ENCODE data around the gene PRSS16. TPM values are rescaled to one million over a fixed set of nuclear protein-coding genes. Genes with fewer than 3 reads are reported as not detected.

PRSS16 gene
- total and polyA plus RNA-seq, 9 of the 15 experiments (the other 6 are each of a cell fraction or from before 2014, with no cell fraction given): 4.5 to 21.3 (median 12.1) TPM

DNA sequence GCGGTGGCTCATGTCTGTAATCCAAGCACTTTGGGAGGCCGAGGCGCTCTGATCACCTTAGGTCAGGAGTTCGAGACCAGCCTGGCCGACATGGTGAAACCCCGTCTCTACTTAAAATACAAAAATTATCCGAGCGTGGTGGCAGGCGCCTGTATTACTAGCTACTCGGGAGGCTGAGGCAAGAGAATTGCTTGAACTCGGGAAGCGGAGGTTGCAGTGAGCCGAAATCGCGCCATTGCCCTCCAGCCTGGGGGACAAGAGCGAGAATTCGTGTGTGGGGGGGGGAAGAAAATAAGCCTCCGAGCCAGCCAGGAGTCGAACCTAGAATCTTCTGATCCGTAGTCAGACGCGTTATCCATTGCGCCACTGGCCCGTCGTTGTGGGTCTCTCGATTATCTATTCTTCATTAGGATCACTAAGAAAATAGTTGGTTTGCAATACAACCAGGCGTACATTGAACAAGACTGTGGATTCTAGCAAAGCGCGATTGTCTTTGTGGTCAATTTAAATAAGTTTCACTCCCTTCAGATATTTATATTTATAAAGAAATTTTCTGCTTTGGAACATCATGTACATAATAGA, 33.9 kb upstream of the PRSS16 start (continued):
- no peak for TF ChIP-seq SMC3 (conservative IDR thresholded peaks at IDR 0.05; ENCODE audit: insufficient read depth, low read depth, low read length)
- TF ChIP-seq XRCC3 (IDR thresholded peaks at IDR 0.05): no peak
- peak in 1 of 2 experiments; percentile 63; a peak in 2 of 4 replicates for TF ChIP-seq FOXK2 (conservative IDR thresholded peaks at IDR 0.05 in 1 of 2, IDR thresholded peaks at IDR 0.05 in 1 of 2; ENCODE audit: low read depth in 2 of 2)
- TF ChIP-seq, protein P1, sequence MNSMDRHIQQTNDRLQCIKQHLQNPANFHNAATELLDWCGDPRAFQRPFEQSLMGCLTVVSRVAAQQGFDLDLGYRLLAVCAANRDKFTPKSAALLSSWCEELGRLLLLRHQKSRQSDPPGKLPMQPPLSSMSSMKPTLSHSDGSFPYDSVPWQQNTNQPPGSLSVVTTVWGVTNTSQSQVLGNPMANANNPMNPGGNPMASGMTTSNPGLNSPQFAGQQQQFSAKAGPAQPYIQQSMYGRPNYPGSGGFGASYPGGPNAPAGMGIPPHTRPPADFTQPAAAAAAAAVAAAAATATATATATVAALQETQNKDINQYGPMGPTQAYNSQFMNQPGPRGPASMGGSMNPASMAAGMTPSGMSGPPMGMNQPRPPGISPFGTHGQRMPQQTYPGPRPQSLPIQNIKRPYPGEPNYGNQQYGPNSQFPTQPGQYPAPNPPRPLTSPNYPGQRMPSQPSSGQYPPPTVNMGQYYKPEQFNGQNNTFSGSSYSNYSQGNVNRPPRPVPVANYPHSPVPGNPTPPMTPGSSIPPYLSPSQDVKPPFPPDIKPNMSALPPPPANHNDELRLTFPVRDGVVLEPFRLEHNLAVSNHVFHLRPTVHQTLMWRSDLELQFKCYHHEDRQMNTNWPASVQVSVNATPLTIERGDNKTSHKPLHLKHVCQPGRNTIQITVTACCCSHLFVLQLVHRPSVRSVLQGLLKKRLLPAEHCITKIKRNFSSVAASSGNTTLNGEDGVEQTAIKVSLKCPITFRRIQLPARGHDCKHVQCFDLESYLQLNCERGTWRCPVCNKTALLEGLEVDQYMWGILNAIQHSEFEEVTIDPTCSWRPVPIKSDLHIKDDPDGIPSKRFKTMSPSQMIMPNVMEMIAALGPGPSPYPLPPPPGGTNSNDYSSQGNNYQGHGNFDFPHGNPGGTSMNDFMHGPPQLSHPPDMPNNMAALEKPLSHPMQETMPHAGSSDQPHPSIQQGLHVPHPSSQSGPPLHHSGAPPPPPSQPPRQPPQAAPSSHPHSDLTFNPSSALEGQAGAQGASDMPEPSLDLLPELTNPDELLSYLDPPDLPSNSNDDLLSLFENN (IDR thresholded peaks at IDR 0.05; ENCODE audit: low read depth in 2 of 2, low read length in 2 of 2): no peak
- TF ChIP-seq GTF2B (IDR thresholded peaks at IDR 0.05; ENCODE audit: extremely low read depth, insufficient read length): no peak
- TF ChIP-seq NFXL1 (CRISPR knock-in tag; IDR thresholded peaks at IDR 0.05): 0 out of 2 replicates have a peak, but pooled peaks have one; percentile 15
- peak in 1 of 2 experiments; percentile 86; a peak in 2 of 4 replicates for TF ChIP-seq CSDE1 (IDR thresholded peaks at IDR 0.05)
- 0 out of 2 replicates have a peak, but pooled peaks have one; percentile 46 for TF ChIP-seq ZNF384 (IDR thresholded peaks at IDR 0.05; ENCODE audit: low read depth, low read length)
- 0 out of 2 replicates have a peak, but pooled peaks have one; percentile 28 for TF ChIP-seq FOXJ2 (tag; IDR thresholded peaks at IDR 0.05)
- peak; percentile 55; the same call in 1 of the 2 replicates for TF ChIP-seq ELF4 (CRISPR knock-in tag; IDR thresholded peaks at IDR 0.05)
- peak; percentile 85 for TF ChIP-seq BCOR (IDR thresholded peaks at IDR 0.05)
- TF ChIP-seq, protein P2, sequence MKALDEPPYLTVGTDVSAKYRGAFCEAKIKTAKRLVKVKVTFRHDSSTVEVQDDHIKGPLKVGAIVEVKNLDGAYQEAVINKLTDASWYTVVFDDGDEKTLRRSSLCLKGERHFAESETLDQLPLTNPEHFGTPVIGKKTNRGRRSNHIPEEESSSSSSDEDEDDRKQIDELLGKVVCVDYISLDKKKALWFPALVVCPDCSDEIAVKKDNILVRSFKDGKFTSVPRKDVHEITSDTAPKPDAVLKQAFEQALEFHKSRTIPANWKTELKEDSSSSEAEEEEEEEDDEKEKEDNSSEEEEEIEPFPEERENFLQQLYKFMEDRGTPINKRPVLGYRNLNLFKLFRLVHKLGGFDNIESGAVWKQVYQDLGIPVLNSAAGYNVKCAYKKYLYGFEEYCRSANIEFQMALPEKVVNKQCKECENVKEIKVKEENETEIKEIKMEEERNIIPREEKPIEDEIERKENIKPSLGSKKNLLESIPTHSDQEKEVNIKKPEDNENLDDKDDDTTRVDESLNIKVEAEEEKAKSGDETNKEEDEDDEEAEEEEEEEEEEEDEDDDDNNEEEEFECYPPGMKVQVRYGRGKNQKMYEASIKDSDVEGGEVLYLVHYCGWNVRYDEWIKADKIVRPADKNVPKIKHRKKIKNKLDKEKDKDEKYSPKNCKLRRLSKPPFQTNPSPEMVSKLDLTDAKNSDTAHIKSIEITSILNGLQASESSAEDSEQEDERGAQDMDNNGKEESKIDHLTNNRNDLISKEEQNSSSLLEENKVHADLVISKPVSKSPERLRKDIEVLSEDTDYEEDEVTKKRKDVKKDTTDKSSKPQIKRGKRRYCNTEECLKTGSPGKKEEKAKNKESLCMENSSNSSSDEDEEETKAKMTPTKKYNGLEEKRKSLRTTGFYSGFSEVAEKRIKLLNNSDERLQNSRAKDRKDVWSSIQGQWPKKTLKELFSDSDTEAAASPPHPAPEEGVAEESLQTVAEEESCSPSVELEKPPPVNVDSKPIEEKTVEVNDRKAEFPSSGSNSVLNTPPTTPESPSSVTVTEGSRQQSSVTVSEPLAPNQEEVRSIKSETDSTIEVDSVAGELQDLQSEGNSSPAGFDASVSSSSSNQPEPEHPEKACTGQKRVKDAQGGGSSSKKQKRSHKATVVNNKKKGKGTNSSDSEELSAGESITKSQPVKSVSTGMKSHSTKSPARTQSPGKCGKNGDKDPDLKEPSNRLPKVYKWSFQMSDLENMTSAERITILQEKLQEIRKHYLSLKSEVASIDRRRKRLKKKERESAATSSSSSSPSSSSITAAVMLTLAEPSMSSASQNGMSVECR (CRISPR knock-in tag; IDR thresholded peaks at IDR 0.05): no peak
- TF ChIP-seq SIX5 (IDR thresholded peaks at IDR 0.05; ENCODE audit: borderline replicate concordance in 1 of 2, insufficient read depth in 1 of 2, low read depth in 1 of 2, low read length in 2 of 2): no peak
- no peak for TF ChIP-seq TFE3 (CRISPR knock-in tag; IDR thresholded peaks at IDR 0.05)
- TF ChIP-seq SIN3A (IDR thresholded peaks at IDR 0.05; ENCODE audit: borderline replicate concordance in 2 of 2, control insufficient read depth in 1 of 2, low read depth in 2 of 2, low read length in 2 of 2): no peak
- TF ChIP-seq RCOR1 (IDR thresholded peaks at IDR 0.05; ENCODE audit: borderline replicate concordance in 1 of 2, low read depth in 2 of 2, low read length in 2 of 2): no peak; a peak in 1 of 4 replicates
- TF ChIP-seq NBN (IDR thresholded peaks at IDR 0.05; ENCODE audit: low read depth): peak; percentile 46; the same call in 1 of the 2 replicates

Data from K562 (cell line).